DND-41 (cell line): ENCODE data around the gene PLEKHM3.

ENCODE experiments used
- ATAC-seq: fragments of 200-7000 bp; cut with Tn5 transposase; 3 replicates; pipeline ENCODE4 v1.9.1; 2021; ENCODE audit warnings: low read depth; ENCODE audit not compliant: insufficient read depth
- DNase-seq: peaks from one replicate; pipeline ENCODE4 v3.0.0-alpha.2; 2020
- H2AFZ ChIP-seq: 2 replicates; pipeline ENCODE4 v1.6.0; 2012; ENCODE audit warnings: low read depth, low read length
- H3K27ac ChIP-seq: 2 replicates; pipeline ENCODE4 v1.5.1; 2012; ENCODE audit warnings: low read length, inconsistent platforms
- H3K27me3 ChIP-seq: fragments of 200-600 bp; sonication (generic); 2 replicates; pipeline ENCODE4 v1.6.0; 2012; ENCODE audit warnings: low read length, mild to moderate bottlenecking, inconsistent platforms; ENCODE audit not compliant: insufficient read depth, poor library complexity
- H3K36me3 ChIP-seq: 2 replicates; pipeline ENCODE4 v1.5.1; 2012; ENCODE audit warnings: low read length, inconsistent platforms; ENCODE audit not compliant: insufficient read depth
- H3K4me1 ChIP-seq: 2 replicates; pipeline ENCODE4 v1.5.1; 2012; ENCODE audit warnings: mild to moderate bottlenecking, low read length; ENCODE audit not compliant: insufficient read depth
- H3K4me2 ChIP-seq: 2 replicates; pipeline ENCODE4 v1.6.0; 2012; ENCODE audit warnings: mild to moderate bottlenecking, moderate library complexity, low read length, inconsistent platforms; ENCODE audit not compliant: insufficient read depth
- H3K4me3 ChIP-seq, 2 experiments: fragments of 200-600 bp in 1 of 2; shearing (Covaris generic) in 1 of 2; 2 replicates each; pipeline ENCODE4 v1.5.1; 2012 to 2016; ENCODE audit warnings: inconsistent platforms in 2 of 2, low read length in 2 of 2, mild to moderate bottlenecking in 2 of 2, low read depth in 1 of 2, moderate library complexity in 1 of 2
- H3K79me2 ChIP-seq: 2 replicates; pipeline ENCODE4 v1.6.0; 2012; ENCODE audit warnings: low read length, inconsistent platforms; ENCODE audit not compliant: insufficient read depth
- H3K9ac ChIP-seq: 2 replicates; pipeline ENCODE4 v1.6.0; 2012; ENCODE audit warnings: low read depth, mild to moderate bottlenecking, inconsistent platforms, low read length, moderate library complexity
- H3K9me3 ChIP-seq: 2 replicates; pipeline ENCODE4 v1.5.1; 2012; ENCODE audit warnings: low read length, moderate library complexity, mild to moderate bottlenecking, inconsistent platforms; ENCODE audit not compliant: insufficient read depth, severe bottlenecking
- H4K20me1 ChIP-seq: 2 replicates; pipeline ENCODE4 v1.6.0; 2012; ENCODE audit warnings: low read length; ENCODE audit not compliant: insufficient read depth
- EZH2 ChIP-seq: IDR thresholded peaks from 3 replicates; pipeline ENCODE4 v1.6.1; 2012; ENCODE audit warnings: borderline replicate concordance, low read depth, mild to moderate bottlenecking, moderate library complexity, low read length, inconsistent platforms; ENCODE audit not compliant: severe bottlenecking
- TF ChIP-seq, protein P1 (sequence below): IDR thresholded peaks from 2 replicates; pipeline ENCODE4 v1.5.1; 2012; ENCODE audit warnings: borderline replicate concordance, low read length, moderate library complexity, mild to moderate bottlenecking; ENCODE audit not compliant: poor library complexity, severe bottlenecking; ENCODE audit errors: extremely low read depth

PLEKHM3 gene

DNA sequence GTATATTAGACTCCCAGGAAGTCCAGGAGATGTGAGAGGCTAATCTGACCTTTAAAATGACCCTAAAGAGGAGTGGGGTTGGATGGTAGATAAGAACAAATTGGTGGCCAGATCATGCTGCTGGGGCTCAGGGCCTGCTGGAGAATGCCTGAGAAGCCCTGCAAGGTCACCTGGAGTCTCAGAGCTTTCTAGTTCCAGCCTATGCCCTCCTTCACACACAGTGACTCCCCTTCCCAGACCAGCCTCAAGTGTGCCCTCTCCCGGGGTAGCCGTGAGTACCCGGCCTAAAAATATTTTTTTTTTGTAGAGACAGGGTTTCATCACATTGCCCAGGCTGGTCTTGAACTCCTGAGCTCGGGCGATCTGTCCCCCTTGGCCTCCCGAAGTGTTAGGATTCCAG is 211.4 kb downstream of the PLEKHM3 start:
- no peak overlapping the region for H3K4me2 ChIP-seq
- no peak for ATAC-seq
- no peaks in the 10 kb centered on the region for H3K27me3 ChIP-seq
- H2AFZ ChIP-seq, result no peak overlapping the region
- H3K4me1 ChIP-seq, result no peaks in the 10 kb centered on the region
- H3K27ac ChIP-seq, result no peak overlapping the region
- H3K9me3 ChIP-seq, result no peaks in the 10 kb centered on the region
- H3K79me2 ChIP-seq, result no peaks in the 10 kb centered on the region
- TF ChIP-seq, protein P1, sequence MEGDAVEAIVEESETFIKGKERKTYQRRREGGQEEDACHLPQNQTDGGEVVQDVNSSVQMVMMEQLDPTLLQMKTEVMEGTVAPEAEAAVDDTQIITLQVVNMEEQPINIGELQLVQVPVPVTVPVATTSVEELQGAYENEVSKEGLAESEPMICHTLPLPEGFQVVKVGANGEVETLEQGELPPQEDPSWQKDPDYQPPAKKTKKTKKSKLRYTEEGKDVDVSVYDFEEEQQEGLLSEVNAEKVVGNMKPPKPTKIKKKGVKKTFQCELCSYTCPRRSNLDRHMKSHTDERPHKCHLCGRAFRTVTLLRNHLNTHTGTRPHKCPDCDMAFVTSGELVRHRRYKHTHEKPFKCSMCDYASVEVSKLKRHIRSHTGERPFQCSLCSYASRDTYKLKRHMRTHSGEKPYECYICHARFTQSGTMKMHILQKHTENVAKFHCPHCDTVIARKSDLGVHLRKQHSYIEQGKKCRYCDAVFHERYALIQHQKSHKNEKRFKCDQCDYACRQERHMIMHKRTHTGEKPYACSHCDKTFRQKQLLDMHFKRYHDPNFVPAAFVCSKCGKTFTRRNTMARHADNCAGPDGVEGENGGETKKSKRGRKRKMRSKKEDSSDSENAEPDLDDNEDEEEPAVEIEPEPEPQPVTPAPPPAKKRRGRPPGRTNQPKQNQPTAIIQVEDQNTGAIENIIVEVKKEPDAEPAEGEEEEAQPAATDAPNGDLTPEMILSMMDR, result no peak
- no peak for TF ChIP-seq EZH2
- H3K4me3 ChIP-seq, result no peak overlapping the region
- H3K36me3 ChIP-seq, result no peaks in the 10 kb centered on the region
- DNase-seq, result no peak
- H4K20me1 ChIP-seq, result no peaks in the 10 kb centered on the region
- H3K9ac ChIP-seq, result no peak overlapping the region

DNA sequence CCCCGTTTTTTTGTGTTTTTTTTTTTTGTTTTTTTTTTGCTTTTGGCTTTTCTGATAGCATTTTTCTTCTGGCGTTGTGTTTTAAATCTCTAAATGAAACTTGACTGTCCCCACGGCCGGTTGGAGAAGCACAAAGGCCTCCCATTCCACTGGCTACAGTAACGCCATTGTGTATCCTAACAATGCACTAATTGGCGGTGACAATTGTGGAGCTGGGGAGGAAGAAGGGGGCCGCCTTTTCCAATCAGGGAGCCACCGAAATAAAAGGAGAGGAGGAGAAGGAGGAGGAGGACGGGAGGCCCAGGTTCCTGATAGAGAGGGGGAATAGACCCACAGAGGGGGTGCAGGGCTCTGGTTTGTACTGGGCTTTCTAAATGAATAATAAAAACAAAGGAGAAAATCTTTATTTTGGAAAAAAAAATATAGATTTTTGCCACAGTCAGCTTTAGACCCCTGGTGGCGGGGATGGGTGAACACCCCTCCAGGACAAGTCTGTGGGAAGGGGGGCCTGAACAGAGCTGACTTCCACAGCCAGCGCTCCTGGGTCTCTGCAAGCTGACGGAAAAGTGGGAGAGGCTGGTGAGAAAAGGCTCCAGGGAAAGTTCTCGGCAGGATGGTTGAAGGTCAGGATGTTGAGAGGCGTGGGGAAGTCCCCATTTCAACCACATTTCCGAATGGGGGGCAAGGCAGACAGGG is 212.0 kb downstream of the PLEKHM3 start:
- Histone ChIP-seq H3K4me1 (no peaks in the 10 kb centered on the region), H3K27ac (no peak overlapping the region), H3K79me2 (no peaks in the 10 kb centered on the region), H3K9ac (no peak overlapping the region), H3K9me3 (no peaks in the 10 kb centered on the region), H4K20me1 (no peaks in the 10 kb centered on the region), H2AFZ (no peak overlapping the region), H3K27me3 (no peaks in the 10 kb centered on the region), H3K36me3 (no peaks in the 10 kb centered on the region), H3K4me2 (no peak overlapping the region), H3K4me3 (no peak overlapping the region)
- ATAC-seq, result no peak
- no peak for DNase-seq
- TF ChIP-seq, protein P1, result peak; percentile 12
- TF ChIP-seq EZH2, result no peak

DNA sequence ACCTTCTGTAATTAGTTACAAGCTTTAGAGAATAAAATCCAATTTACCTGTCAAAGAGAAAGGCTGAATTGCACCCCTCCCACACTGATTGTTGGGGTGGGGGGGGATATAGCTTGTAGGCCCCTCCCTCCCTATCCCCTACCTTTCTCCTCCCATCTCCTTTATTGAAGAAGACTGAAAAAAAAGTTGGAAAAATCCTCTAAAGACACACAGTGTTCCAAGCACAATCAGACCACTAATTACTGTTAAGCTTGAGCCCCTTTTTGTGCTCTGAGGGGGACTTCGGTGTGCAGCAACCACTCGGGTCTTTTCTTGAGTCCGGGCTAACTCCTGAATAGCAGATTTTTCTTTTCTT is 212.6 kb downstream of the PLEKHM3 start:
- Histone ChIP-seq H4K20me1 (no peaks in the 10 kb centered on the region), H3K4me2 (no peak overlapping the region), H3K27me3 (no peaks in the 10 kb centered on the region), H3K36me3 (no peaks in the 10 kb centered on the region), H3K4me3 (no peak overlapping the region), H3K27ac (no peak overlapping the region), H3K79me2 (no peaks in the 10 kb centered on the region), H2AFZ (no peak overlapping the region), H3K9me3 (no peaks in the 10 kb centered on the region), H3K9ac (no peak overlapping the region), H3K4me1 (no peaks in the 10 kb centered on the region)
- no peak for TF ChIP-seq EZH2
- TF ChIP-seq, protein P1, result no peak
- DNase-seq (no peak), ATAC-seq (no peak)
